NCI-H82 (cell line): Measurements from ENCODE around the gene WDR74.
"Not testable (repeated sequence)": the region's sequence is repeated elsewhere in the genome, so short reads cannot be mapped to it uniquely, and the experiment has no call there.

Experiments
- DNase-seq: peaks from one replicate; lab custom pipeline; 2025; lab: John Stamatoyannopoulos, UW

Gene WDR74

DNA sequence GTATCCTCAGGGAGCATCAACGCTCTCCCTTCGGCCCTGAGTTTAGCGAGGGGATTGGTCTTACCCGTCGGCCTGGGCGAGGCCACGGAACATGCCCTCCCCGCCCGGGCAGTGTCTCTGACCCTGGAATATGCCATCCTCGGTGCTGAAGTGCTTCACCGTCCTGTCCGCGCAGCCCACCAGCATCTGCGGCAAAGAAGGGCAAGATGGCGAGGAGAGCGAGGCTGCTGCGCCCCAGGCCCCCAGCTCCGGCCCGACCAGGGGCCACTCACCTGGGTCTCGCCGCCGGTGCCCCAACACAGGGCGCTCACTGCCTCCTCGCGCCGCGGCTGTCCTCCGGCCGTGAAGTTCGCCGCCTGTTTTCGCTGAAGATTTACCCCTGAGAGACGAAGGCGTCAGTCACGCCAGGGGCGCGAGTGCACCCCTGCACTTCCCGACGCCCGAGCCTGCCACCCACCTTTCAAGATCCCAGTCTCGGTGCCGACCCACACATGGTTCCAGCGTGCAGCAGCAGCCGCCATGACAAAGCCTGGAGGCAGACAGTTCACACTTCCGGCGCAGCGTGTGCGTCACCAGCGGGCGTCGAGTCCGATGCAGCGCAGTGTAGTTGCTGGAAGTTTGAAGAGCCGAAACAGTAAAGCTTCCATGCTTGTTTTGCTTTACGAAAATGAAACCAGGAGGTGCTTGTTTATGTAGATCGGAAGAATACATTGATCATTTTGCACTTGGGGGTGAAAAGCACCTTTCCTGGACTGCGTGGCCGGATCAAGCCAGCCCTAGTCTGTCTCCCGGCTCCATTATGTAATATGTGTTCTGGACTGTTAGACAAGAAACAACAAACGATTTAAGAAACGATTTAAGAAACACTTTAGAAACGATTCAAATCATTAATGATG lies at the start of gene WDR74:
Gene WDR74, minus strand, starts transcription at position 541 of the 896 bp plus-strand sequence. Its CDS starts 20 bp downstream, at position 521.
- DNase-seq: peak; percentile 91

DNA sequence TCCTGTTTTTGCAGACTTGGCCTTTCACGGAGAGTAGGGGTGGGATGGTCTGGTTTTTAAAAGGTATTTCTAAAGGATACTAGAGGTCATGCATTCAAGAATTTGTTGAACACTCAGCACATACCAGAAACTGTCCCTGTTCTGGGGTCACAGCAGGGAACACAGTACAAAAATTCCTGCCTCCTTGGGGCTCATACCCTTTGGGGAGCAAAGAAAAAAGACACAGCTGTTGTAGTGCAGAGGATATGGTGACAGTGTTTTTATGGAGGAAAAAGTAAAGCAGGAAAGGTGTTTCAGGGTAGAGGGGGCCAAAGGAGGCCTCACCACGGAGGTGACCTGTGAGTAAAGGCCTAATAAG lies 49.7 kb upstream of the WDR74 start:
- no peak for DNase-seq

DNA sequence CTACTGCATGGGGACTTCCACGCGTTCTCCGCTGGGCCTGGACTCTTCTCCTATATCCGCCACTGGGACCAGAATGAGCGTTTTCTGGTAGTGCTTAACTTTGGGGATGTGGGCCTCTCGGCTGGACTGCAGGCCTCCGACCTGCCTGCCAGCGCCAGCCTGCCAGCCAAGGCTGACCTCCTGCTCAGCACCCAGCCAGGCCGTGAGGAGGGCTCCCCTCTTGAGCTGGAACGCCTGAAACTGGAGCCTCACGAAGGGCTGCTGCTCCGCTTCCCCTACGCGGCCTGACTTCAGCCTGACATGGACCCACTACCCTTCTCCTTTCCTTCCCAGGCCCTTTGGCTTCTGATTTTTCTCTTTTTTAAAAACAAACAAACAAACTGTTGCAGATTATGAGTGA lies 49.0 kb upstream of the WDR74 start:
- no peak for DNase-seq

DNA sequence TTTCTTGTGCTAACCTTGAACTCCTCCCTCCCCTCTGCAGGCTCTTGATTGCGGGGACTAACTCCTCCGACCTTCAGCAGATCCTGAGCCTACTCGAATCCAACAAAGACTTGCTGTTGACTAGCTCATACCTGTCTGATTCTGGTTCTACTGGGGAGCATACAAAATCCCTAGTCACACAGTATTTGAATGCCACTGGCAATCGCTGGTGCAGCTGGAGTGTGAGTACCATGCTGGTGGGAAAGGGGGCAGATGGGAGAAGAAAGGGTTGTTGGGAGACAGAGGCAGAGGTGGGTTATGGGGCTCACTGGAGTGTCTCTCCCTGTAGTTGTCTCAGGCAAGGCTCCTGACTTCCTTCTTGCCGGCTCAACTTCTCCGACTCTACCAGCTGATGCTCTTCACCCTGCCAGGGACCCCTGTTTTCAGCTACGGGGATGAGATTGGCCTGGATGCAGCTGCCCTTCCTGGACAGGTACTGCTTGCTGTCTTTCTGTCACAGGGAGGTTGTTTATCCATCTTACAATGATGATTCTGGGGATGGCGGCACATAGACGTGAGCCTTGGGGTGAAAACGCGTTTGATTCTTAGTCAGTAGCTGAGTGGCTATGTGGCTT lies 45.9 kb upstream of the WDR74 start:
- DNase-seq: no peak

DNA sequence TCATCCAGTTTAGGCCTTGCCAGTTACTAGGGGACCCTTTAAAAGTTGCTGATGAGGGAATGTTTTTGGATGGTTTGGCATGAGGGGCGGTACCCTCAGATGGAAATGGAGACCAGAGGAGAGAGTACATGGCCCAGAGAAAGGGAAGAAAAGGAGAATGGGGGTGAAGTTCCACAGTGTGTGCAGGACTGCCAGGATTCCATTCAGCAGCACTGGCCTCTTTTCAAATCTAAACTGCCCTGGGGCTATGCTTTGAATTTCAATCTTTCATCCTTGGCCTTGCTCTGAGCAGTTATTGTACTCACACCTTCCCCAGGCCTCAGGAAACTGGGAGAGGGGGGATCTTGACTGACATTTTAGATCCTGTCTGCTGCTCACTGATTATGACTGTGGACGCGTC lies 44.3 kb upstream of the WDR74 start:
- DNase-seq: no peak

DNA sequence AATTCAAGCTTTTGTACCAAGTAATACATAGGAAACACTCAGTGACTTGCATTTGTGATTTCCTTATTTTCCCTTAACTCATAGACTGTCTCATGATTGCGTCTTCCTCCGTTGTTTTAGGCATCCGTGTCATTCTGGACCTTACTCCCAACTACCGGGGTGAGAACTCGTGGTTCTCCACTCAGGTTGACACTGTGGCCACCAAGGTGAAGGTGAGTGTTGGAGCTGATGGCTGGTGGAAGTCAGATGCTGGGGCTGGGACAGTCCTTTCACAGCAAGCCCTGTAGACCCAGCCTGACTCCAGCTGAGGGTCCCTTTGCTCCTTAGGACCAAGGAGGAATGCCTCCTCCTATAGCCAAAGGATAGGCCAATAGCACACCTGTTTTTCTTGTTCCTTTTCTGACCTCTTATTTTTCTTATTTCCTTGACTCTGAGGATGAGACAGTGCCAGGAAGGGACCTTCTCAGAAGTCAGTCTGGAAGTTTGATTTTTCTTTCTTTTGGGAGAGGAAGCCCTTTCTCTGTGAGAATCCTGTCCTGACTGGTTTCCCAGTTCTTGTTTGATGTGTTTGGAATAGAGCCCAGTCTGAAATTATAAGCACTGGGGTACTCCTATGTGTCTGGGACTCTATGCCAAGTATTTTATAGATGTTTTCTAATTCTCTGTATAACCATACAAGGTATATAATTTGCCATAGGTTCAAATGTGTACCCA lies 43.6 kb upstream of the WDR74 start:
- no peak for DNase-seq

DNA sequence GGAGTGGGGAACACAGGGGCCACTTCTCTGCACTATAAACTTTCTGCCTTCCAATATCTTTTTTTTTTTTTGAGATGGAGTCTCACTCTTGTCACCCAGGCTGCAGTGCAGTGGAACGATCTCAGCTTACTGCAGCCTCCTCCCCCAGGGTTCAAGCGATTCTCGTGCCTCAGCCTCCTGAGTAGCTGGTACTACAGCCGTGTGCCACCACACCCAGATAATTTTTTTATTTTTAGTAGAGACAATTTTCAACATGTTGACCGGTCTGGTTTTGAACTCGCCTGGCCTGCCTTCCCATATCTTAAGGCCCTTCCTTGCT lies 43.0 kb upstream of the WDR74 start:
- no peak for DNase-seq

DNA sequence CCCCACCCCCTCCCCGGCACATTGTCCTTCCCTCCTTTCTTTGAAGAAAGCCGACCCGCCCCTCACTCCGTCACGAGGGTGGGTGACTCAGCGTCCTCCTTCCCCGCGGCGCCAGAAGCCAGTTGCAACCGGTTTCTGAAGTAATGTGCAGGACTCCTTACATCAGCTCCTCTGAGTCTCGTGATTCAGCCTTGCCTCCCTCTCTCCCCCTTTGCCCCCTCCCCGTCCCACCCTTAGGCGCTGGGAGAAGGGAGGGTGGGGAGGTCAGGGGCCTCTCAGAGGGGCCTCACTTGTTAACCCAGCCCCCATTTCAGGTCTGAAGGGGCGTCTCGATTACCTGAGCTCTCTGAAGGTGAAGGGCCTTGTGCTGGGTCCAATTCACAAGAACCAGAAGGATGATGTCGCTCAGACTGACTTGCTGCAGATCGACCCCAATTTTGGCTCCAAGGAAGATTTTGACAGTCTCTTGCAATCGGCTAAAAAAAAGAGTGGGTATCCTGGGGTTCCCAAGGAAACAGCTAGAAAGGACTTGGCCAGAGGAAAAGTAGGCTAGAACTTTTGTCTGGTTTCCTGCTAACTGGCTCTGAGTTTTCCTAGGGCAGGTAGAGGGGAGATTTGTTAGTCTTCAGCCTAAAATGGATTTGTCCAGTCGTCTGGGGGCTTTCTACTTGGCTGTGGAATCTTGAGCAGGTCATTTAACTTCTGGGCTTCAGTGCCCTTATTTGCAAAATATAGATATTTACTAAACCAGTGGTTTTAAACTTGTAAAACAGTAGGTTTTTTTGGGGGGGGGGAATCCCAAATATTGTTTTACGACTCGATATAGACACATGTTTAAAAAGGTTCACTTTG lies 42.4 kb upstream of the WDR74 start:
- DNase-seq: peak; percentile 89

DNA sequence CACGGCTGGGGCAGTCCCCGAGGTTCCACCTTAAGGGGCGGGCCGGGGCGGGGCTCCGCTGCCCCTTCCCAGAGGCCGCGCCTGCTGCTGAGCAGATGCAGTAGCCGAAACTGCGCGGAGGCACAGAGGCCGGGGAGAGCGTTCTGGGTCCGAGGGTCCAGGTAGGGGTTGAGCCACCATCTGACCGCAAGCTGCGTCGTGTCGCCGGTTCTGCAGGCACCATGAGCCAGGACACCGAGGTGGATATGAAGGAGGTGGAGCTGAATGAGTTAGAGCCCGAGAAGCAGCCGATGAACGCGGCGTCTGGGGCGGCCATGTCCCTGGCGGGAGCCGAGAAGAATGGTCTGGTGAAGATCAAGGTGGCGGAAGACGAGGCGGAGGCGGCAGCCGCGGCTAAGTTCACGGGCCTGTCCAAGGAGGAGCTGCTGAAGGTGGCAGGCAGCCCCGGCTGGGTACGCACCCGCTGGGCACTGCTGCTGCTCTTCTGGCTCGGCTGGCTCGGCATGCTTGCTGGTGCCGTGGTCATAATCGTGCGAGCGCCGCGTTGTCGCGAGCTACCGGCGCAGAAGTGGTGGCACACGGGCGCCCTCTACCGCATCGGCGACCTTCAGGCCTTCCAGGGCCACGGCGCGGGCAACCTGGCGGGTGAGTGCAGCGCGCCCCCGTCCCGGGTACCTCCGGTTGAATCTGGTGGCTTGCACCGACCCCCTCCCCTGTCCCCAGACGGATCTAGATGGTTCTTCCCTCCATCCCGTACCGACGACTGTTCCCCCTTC lies 41.6 kb upstream of the WDR74 start, which contains the start of gene SLC3A2:
Gene SLC3A2, plus strand, starts transcription at position 94 of the 776 bp plus-strand sequence. Its CDS starts 128 bp downstream, at position 222.
- peak; percentile 90 for DNase-seq

DNA sequence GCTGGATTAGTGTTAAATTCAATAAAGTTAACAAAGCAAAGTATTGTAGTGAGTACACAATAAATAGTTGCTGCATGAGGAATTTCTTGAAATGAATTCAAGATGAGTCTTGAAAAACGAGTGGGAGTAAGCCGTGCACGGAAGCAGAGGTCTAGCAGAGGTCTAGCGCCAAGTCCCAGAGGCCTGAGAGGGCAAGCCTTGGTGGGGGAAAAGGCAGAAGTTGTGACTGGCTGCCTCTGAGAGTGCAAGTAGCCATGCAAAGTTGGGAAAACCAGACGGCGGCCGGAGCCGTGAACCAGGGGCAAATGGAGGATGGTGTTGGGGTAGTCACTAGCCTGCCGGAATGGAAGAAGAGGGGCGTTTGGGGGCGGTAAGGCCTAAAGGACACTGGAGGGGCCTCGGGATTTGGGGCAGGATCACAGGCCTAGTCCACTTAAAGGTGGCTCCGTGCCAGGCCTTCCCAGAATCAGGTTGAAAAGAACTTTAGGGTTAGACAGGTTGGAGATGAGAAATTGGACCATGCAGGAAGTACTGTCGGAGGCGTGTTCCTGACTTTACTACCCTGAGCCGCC lies 40.9 kb upstream of the WDR74 start:
- DNase-seq: peak; percentile 60

DNA sequence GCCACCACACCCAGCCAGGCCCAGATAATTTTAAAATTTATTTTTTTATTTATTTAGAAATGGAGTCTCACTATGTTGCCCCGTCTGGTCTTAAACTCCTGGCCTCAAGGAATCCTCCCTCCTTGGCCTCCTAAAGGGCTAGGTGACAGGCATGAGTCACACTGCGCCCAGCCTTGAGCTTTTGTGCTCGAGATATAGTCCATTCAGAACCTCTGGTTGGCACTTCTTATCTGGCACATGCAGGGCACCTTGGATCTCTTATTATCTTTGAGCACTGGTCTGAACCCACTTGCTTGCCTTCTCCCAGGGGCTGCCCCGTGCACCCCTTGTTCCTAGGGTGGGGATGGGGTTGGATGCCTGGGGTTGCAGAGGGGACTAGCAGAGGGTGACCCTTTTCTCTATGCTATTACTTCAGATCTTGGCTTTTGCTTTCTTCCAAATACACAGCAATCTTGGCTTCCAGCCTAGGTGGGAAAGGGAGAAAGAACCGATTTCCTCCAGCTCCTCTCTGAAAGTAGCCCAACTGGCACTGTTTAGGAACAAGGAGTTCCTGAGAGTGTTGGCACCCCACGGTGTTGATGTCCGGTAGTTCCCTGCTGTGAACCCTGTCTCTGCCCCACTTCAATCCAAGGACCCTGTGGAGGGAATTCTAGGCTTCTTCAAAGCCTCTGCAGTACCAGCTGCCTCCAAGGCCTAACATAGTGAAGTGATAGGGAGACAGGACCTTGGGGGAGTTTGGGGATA lies 40.0 kb upstream of the WDR74 start:
- DNase-seq: no peak

DNA sequence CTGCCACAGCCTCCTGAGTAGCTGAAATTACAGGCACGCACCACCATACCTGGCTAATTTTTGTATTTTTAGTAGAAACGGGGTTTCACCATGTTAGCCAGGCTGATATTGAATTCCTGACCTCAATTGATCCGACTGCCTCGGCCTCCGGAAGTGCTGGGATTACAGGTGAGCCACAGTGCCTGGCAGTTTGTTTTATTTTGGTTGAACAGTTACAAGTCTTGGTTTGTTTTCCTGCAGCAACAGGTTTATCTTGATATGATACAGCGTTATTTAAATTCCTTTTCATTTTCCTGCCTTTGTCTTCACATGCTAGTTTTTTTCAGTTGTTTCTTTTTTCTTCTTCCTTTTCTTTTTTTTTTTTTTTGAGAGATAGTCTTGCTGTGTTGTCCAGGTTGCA lies 37.3 kb upstream of the WDR74 start:
- DNase-seq: no peak

DNA sequence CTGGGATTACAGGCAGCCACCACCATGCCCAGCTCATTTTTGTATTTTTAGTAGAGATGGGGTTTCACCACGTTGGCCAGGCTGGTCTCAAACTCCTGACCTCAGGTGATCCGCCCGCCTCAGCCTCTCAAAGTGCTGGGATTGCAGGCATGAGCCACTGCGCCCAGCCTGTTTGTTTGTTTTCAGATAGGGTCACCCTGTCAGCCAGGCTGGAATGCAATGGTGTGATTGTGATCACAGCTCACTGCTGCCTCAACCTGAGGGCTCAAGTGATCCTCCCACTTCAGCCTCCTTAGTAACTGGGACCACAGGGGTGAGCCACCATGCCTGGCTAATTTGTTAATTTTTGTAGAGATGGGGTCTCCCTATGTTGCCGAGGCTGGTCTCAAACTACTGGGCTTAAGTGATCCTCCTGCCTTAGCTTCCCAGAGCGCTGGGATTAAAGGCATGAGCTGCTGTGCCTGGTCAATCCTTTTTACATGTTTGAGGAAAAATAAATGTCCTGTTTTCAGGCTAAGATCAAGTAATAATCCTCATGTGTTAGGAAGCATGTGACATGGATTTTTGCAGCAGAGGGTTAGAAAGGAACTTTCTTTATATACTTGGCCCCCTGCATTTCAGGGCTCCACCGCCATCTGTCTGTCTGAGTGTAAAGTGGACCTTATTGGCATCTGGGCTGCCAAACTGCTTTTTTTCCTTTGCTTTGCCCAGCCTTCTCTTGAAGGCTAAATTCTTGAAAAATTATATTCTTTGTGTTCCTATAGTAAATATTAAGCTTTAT lies 36.5 kb upstream of the WDR74 start:
- DNase-seq: peak; percentile 44

DNA sequence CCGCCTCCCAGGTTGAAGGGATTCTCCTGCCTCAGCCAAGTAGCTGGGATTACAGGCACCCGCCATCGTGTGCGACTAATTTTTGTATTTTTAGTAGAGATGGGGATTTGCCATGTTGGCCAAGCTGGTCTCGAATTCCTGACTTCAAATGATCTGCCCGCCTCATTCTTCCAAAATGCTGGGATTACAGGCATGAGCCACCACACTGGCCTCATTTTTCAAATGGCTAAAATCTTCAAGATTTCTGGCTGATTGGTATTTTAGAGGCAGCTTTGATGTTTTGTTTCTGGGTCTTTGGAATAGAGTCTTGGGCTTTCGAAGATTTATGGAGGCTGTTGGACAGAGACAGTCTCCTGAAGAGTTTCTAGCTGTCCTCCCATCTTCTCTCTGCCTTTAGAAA lies 35.5 kb upstream of the WDR74 start:
- no peak for DNase-seq

DNA sequence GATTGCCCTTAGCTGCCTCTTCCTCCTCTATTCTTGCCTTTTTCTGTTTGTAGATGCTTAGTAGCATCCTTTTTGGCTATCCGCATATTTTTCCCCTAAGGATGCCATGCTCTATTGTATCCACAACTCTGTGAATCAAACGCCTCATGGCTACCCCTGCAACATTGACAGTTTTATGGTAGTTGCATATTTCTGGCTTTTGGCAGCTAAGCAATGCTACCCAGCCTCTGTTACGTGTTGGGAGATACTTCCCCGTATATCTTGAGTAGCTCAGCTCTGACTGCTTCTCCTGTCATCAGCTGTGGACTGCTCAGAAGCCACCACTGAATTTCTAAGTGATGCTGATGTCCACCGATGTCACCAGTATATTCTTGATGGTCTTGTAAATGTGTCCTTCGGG lies 26.2 kb upstream of the WDR74 start:
- no peak for DNase-seq

DNA sequence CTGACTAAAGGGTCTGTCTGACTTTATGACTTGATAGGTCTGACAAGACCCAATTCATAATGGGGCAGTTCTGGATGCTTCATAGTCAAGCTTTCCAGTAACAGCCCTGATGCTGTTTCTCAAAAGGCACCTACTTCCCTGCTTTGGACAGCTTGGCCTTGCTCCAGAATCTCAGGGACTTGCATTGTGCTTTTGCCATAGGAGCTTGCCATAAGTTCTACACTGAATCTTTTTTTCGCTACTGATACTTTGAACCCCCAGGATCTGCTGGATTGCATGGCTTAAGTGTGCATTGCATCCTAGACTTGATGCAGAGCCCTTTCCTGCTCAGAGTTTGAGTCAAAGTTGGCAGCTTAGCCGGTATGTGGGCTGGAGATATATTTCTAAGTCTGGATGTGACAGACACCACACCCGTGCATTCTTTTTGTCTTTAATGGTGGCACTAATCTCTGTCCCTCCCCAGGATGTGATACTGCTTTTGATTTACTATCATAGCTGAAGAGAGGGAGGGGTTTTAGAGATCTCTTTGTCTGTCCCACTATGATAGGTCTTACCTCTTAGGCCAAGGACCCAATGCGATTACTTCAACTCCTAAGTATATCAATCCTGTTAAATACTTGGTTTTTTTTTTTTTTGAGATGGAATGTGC lies 24.4 kb upstream of the WDR74 start:
- peak; percentile 95 for DNase-seq

DNA sequence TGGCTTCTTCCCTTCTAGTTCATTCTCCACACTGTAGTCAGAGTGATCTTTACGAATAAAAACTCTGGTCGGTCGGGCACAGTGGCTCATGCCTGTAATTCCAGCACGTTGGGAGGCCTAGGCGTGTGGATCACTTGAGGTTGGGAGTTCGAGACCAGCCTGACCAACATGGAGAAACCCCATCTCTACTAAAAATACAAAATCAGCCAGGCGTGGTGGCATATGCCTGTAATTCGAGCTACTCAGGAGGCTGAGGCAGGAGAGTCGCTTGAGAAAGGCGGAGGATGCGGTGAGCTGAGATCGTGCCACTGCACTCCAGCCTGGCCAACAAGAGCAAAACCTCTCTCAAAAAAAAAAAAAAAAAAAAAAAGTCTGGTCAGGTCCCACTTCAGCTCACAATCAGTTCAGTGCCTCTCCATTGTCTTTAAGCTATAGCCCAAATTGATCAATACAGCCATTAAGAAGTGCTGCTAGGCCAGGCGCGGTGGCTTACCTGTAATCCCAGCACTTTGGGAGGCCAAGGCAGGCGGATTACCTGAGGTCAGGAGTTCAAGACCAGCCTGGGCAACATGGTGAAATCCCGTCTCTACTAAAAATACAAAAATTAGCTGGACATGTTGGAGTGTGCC lies 22.3 kb upstream of the WDR74 start:
- DNase-seq: not testable (repeated sequence)

DNA sequence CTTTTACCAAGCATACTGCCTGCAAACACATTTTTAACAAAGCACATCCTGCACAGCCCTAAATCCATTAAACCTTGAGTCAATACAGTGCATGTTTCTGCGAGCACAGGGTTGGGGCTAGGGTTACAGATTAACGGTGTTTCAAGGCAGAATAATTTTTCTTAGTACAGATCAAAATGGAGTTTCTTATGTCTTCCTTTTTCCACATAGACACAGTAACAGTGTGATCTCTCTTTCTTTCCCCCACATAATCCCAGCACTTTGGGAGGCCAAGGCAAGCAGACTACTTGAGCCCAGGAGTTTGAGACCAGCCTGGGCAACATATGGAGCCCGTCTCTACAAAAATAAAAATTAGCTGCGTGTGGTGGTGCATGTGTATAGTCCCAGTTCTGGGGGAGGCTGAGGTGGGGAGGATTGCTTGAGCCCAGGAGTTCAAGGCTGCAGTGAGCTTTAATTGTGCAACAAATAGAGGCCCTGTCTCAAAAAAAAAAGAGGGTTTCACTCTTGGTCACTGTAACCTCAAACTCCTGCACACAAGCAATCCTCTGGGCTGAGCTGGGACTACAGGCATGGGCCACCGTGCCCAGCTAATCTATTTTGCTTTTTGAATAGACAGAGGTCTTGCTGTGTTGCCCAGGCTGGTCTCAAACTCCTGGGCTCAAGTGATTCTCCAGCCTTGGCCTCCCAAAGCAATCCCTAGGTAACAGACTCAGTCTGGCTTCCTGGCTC lies 21.6 kb upstream of the WDR74 start:
- DNase-seq: peak; percentile 41
